ENCODE measurements around the gene TUBB4B.

- TF ChIP-seq POLR2AphosphoS5 (IDR thresholded peaks at IDR 0.05; ENCODE audit: low read depth, low read length): no peak
- no peak for TF ChIP-seq POLR2A (IDR thresholded peaks at IDR 0.05; ENCODE audit: low read depth, low read length)
- TF ChIP-seq TAF1 (IDR thresholded peaks at IDR 0.05; ENCODE audit: borderline replicate concordance, low read depth, low read length): no peak
These were observed 4.1 kb upstream of the TUBB4B start for GRCh38 chr9:137236936-137237421.
